Stimulated activated CD8-positive, alpha-beta memory T cell treated with anti-CD3 and anti-CD28 coated beads, Interleukin-7, amount 100 ng/mL, for 48 hours (primary cell): ENCODE data around the gene HLA-G.

Experiments used
- DNase-seq, 2 donors: peaks; one replicate each; pipeline ENCODE4 v3.0.0-alpha.2; 2020; ENCODE audit warnings: low read depth in 1 of 2; ENCODE audit errors: extremely low read depth in 1 of 2

The HLA-G gene

DNA sequence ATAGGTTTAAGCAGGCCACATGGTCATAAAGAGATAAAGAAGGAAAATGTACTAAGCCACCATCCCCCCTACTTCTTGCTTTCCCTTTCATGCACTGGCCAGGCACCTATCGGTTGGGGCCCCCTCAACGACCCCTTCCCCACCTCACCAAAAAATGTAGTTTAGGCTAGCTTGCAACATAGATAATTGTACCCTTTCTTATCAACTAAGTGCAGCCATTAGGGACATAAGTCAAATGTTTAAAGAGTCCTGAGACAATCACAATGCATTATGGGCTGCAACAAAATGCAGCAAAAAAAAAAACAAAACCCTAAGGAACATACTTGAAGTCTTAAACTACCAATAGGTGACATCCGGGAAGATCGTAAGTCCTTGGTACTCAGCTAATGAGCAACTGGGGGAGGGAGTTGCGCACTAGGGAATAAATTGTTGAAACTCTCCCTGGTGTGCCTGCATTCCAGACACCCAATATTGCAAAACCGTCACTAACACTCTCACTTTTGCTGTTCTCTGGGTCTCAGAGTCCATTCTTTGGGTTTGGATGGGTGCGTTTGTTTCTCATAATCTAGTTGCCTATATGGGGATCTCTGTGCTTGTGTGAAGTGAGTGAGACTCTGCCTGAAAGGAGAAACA is 12.4 kb upstream of the HLA-G start:
- DNase-seq: no peak

- no peak for DNase-seq
Observed at GRCh38 chr6:29816030-29816429, 11.6 kb upstream of the HLA-G start.

- DNase-seq: no peak
Observed at GRCh38 chr6:29818892-29819291, 8.7 kb upstream of the HLA-G start.

- DNase-seq: no peak
Observed at GRCh38 chr6:29824144-29824543, 3.5 kb upstream of the HLA-G start.

DNA sequence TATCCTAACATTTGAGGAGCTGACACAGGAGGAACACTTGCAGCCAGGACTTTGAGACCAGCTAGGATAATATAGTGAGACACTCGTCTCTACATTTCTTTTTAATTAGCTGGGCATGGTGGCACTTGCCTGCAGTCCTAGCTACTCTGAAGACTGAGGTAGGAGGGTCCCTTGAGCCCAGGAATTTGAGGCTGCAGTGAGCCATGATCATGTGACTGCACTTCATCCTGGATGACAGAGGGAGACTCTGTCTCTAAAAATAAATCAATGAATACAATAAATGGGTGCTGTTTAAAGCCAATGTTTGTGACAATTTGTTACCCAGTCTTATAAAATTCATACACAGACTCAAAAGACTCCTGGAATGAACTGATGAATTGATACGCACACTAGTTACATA is 1.8 kb upstream of the HLA-G start:
- no peak for DNase-seq

DNA sequence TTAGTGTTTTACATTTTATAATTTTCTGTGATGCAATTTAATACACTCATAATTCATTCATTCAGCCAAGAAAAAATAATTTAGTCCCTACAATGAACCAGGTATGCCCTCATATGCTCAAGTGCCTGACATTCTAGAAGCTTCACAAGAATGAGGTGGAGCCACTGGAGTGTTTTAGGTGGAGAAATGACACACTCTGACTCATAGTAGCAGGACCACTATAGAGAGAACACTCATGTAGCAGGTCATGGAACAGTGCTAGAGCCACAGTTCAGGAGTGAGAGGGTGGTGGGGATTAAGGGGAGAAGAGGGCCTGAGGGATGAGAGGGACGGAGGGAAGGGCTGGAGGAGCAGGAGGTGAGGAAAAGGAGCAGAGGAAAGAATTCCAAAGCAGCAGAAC is 1.4 kb upstream of the HLA-G start:
- DNase-seq: no peak

GRCh38 chr6:29828471-29828797 is 809 bp downstream of the HLA-G start:
- DNase-seq: no peak

DNA sequence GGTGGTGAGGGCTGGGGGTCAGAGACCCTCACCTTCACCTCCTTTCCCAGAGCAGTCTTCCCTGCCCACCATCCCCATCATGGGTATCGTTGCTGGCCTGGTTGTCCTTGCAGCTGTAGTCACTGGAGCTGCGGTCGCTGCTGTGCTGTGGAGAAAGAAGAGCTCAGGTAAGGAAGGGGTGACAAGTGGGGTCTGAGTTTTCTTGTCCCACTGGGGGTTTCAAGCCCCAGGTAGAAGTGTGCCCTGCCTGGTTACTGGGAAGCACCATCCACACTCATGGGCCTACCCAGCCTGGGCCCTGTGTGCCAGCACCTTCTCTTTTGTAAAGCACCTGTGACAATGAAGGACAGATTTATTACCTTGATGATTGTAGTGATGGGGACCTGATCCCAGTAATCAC is 2.1 kb downstream of the HLA-G start:
- DNase-seq: no peak

DNA sequence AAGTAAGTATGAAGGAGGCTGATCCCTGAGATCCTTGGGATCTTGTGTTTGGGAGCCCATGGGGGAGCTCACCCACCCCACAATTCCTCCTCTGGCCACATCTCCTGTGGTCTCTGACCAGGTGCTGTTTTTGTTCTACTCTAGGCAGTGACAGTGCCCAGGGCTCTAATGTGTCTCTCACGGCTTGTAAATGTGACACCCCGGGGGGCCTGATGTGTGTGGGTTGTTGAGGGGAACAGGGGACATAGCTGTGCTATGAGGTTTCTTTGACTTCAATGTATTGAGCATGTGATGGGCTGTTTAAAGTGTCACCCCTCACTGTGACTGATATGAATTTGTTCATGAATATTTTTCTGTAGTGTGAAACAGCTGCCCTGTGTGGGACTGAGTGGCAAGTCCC is 2.8 kb downstream of the HLA-G start:
- no peak for DNase-seq

- DNase-seq: no peak
Observed at GRCh38 chr6:29831776-29832175, 4.2 kb downstream of the HLA-G start.

GRCh38 chr6:29834564-29835436 is 7.2 kb downstream of the HLA-G start:
- DNase-seq: peak in 1 of 2 donors; percentile 15

- no peak for DNase-seq
Observed at GRCh38 chr6:29839917-29840316, 12.3 kb downstream of the HLA-G start.

GRCh38 chr6:29841030-29841429 is 13.4 kb downstream of the HLA-G start:
- DNase-seq: no peak

- DNase-seq: peak in 1 of 2 donors; percentile 44
Observed at GRCh38 chr6:29845405-29846006, 17.9 kb downstream of the HLA-G start.

- DNase-seq: peak; percentile 66 to 70
Observed at GRCh38 chr6:29847871-29848630, 20.4 kb downstream of the HLA-G start.

GRCh38 chr6:29850011-29850553 is 22.5 kb downstream of the HLA-G start:
- DNase-seq: no peak

DNA sequence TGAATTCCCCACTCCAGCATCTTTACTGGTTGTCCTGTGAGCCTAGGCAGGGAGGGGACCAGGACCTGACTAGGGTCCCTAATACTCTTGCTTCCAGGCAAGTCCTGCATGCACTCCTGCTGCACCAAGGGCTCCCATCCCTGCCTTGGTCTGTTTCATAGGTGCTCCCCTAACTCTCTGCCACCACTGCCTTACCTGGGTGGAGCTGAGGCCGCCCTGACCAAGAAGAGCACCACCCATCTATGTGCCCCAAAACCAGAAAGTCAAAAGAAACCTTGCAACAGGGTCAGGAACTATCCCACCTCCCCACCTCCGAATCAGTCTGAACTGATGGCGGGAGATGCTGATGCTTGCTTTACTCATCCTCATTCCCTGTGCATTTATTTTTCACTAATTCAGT is 23.6 kb downstream of the HLA-G start:
- no peak for DNase-seq

DNA sequence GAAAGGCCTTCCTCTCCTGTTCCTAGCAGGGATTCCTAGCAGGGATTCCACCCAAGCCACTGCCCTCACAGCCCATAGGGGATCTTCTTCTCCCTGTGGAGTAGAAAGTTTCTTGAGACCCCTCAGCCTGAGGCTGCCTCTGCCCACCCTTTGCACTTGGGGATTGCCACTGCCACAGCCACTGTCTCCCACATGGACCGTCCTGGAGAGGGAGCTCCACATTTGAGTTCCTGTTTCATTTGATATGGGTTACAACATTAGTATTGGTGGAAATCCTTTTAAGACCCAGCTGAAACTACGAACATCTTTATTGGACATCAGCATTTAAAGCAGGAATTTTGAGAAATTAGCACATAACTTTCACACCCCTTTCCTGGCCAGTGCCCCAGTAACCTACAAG is 25.6 kb downstream of the HLA-G start:
- DNase-seq: no peak

DNA sequence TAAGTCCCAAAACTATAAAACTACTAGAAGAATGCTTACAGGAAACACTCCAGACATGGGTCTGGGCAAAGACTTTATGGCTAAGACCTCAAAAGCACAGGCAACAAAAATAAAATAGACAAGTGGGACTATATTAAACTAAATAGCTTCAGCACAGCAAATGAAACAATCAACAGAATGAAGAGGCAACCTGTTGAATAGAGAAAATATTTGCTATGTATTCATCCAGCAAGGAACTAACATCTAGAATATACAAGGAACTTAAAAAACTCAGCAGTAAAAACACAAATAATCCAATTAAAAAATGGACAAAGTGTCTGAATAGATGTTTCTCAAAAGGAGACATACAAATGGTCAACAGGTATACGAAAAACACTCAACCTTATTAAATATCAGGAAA is 30.4 kb downstream of the HLA-G start:
- no peak for DNase-seq

- DNase-seq: no peak
Observed at GRCh38 chr6:29861521-29862255, 34.1 kb downstream of the HLA-G start.
